Measurements from ENCODE around the gene FUZ. TPM values are rescaled to one million over a fixed set of nuclear protein-coding genes. Genes with fewer than 3 reads are reported as not detected.

Gene FUZ
- total and polyA plus RNA-seq, 4 donors: 18.4 to 36.8 (median 30.2) TPM

- DNase-seq (no peak), ATAC-seq (ENCODE audit: insufficient read depth, low FRiP score) (no peak)
- WGBS, 2 donors: 97 to 98% methylated on average over 9 of the region's 9 CpGs
- Histone ChIP-seq H3K9ac (ENCODE audit: insufficient read depth in 1 of 2, low read length in 2 of 2) (no peak overlapping the region), H3K36me3 (ENCODE audit: control insufficient read depth in 4 of 4, insufficient read depth in 4 of 4, low read length in 4 of 4) (peaks cover 15 to 60% (median 49%) of the 10 kb centered on the region in 4 donors), H3K27ac (ENCODE audit: low read depth in 1 of 2, low read length in 1 of 2) (no peak overlapping the region), H3K4me3 (no peak overlapping the region), H3K9me3 (ENCODE audit: control insufficient read depth in 4 of 4, insufficient read depth in 3 of 4, low read length in 3 of 4) (no peaks in the 10 kb centered on the region), H3K27me3 (ENCODE audit: control insufficient read depth in 3 of 3, insufficient read depth in 3 of 3, low read length in 2 of 3) (no peaks in the 10 kb centered on the region), H3K4me1 (ENCODE audit: control insufficient read depth in 5 of 5, insufficient read depth in 5 of 5, low read length in 5 of 5) (peaks cover 0 to 22% (median 0%) of the 10 kb centered on the region in 5 donors)
- no peak for TF ChIP-seq CTCF (IDR thresholded peaks at IDR 0.05; ENCODE audit: control extremely low read depth, extremely low read depth)
Measured at GRCh38 chr19:49837425-49837824, 24.3 kb upstream of the FUZ start.

GRCh38 chr19:49837009-49837310 lies 23.9 kb upstream of the FUZ start:
- Histone ChIP-seq H3K4me3 (no peak overlapping the region), H3K27me3 (ENCODE audit: control insufficient read depth in 3 of 3, insufficient read depth in 3 of 3, low read length in 2 of 3) (no peaks in the 10 kb centered on the region), H3K9me3 (ENCODE audit: control insufficient read depth in 4 of 4, insufficient read depth in 3 of 4, low read length in 3 of 4) (no peaks in the 10 kb centered on the region), H3K4me1 (ENCODE audit: control insufficient read depth in 5 of 5, insufficient read depth in 5 of 5, low read length in 5 of 5) (peaks cover 0 to 22% (median 0%) of the 10 kb centered on the region in 5 donors), H3K27ac (ENCODE audit: low read depth in 1 of 2, low read length in 1 of 2) (no peak overlapping the region), H3K9ac (ENCODE audit: insufficient read depth in 1 of 2, low read length in 2 of 2) (no peak overlapping the region), H3K36me3 (ENCODE audit: control insufficient read depth in 4 of 4, insufficient read depth in 4 of 4, low read length in 4 of 4) (peaks cover 15 to 64% (median 52%) of the 10 kb centered on the region in 4 donors)
- TF ChIP-seq CTCF (IDR thresholded peaks at IDR 0.05; ENCODE audit: control extremely low read depth, extremely low read depth): no peak
- DNase-seq (no peak), ATAC-seq (ENCODE audit: insufficient read depth, low FRiP score) (no peak)
- WGBS, 2 donors: 91 to 96% methylated on average over 5 of the region's 5 CpGs

DNA sequence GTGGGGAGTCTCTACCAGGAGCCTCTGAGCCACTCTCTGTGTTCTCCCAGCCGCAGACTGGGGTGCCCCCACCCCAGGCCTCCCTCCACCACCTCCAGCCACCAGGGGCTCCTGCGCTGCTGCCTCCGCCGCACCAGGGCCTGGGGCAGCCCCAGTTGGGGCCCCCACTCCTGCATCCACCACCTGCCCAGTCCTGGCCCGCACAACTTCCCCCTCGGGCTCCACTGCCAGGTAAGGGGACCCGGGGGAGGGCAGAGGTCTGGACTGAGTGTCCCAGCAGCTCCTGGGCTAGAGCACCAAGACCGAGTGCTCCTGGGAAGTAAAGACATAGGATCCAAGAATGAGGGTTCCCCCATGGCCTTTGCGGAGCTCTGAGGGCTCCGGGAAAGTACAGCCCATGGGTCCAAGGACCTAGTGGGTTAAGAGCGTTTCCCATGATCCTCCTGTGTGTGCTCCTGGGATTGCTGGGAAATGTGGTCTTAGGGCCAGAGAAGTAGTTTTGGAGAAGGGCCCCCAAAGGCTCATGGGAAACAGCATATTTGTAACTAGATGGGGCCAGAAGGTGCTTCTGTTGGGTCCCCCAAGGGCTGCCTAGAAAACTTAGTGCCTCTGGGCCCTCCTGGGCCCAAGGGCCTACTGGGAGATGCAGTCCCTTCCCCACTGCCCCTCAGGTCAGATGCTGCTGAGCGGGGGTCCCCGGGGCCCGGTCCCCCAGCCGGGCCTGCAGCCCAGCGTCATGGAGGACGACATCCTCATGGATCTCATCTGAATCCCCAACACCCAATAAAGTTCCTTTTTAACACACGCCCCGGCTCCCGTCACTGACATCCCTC lies 23.3 kb upstream of the FUZ start:
- Histone ChIP-seq H3K4me3 (no peak overlapping the region), H3K27ac (ENCODE audit: low read depth in 1 of 2, low read length in 1 of 2) (no peak overlapping the region), H3K9ac (ENCODE audit: insufficient read depth in 1 of 2, low read length in 2 of 2) (no peak overlapping the region), H3K4me1 (ENCODE audit: control insufficient read depth in 5 of 5, insufficient read depth in 5 of 5, low read length in 5 of 5) (peaks cover 0 to 22% (median 0%) of the 10 kb centered on the region in 5 donors), H3K9me3 (ENCODE audit: control insufficient read depth in 4 of 4, insufficient read depth in 3 of 4, low read length in 3 of 4) (no peaks in the 10 kb centered on the region), H3K36me3 (ENCODE audit: control insufficient read depth in 4 of 4, insufficient read depth in 4 of 4, low read length in 4 of 4) (peaks cover 15 to 68% (median 56%) of the 10 kb centered on the region in 4 donors), H3K27me3 (ENCODE audit: control insufficient read depth in 3 of 3, insufficient read depth in 3 of 3, low read length in 2 of 3) (no peaks in the 10 kb centered on the region)
- WGBS, 2 donors: 95 to 97% methylated on average over 20 of the region's 20 CpGs
- ATAC-seq (ENCODE audit: insufficient read depth, low FRiP score): no peak
- no peak for TF ChIP-seq CTCF (IDR thresholded peaks at IDR 0.05; ENCODE audit: control extremely low read depth, extremely low read depth)
- no peak for DNase-seq
